Retina (tissue), 1 donor: ENCODE results near the gene TNN.

Source experiments
- DNase-seq: peaks from one replicate; pipeline ENCODE4 v3.0.0-alpha.2; 2016

The TNN gene

GRCh38 chr1:175114996-175115395, 47.4 kb downstream of the TNN start:
- no peak for DNase-seq

- DNase-seq, result no peak
Measured at GRCh38 chr1:175116210-175116798, 48.7 kb downstream of the TNN start.

- DNase-seq, result no peak
Measured at GRCh38 chr1:175116903-175117302, 49.3 kb downstream of the TNN start.

- DNase-seq, result no peak
Measured at GRCh38 chr1:175118375-175119367, 51.0 kb downstream of the TNN start.

GRCh38 chr1:175120511-175120910, 52.9 kb downstream of the TNN start:
- no peak for DNase-seq

GRCh38 chr1:175124861-175125260, 57.2 kb downstream of the TNN start:
- DNase-seq, result no peak

- DNase-seq, result no peak
Measured at GRCh38 chr1:175126347-175126746, 58.7 kb downstream of the TNN start.

GRCh38 chr1:175127565-175127964, 59.9 kb downstream of the TNN start:
- DNase-seq, result no peak

GRCh38 chr1:175128523-175128922, 60.9 kb downstream of the TNN start:
- no peak for DNase-seq

GRCh38 chr1:175129182-175129581, 61.5 kb downstream of the TNN start:
- DNase-seq, result no peak

- DNase-seq, result peak; percentile 16
Measured at GRCh38 chr1:175129644-175129996, 62.0 kb downstream of the TNN start.

- DNase-seq, result peak; percentile 60
Measured at GRCh38 chr1:175129997-175130648, 62.5 kb downstream of the TNN start.

GRCh38 chr1:175130649-175131045, 63.0 kb downstream of the TNN start:
- no peak for DNase-seq

GRCh38 chr1:175131095-175131494, 63.5 kb downstream of the TNN start:
- DNase-seq, result no peak

- DNase-seq, result no peak
Measured at GRCh38 chr1:175132436-175132835, 64.8 kb downstream of the TNN start.

GRCh38 chr1:175133673-175134435, 66.2 kb downstream of the TNN start:
- no peak for DNase-seq

GRCh38 chr1:175134500-175134899, 66.9 kb downstream of the TNN start:
- DNase-seq, result no peak

- no peak for DNase-seq
Measured at GRCh38 chr1:175136246-175136645, 68.6 kb downstream of the TNN start.

GRCh38 chr1:175137369-175137768, 69.7 kb downstream of the TNN start:
- DNase-seq, result no peak

GRCh38 chr1:175138579-175138978, 70.9 kb downstream of the TNN start:
- no peak for DNase-seq

- DNase-seq, result no peak
Measured at GRCh38 chr1:175145899-175146528, 78.4 kb downstream of the TNN start.

- peak; percentile 89 for DNase-seq
Measured at GRCh38 chr1:175146529-175147213, 79.0 kb downstream of the TNN start.
